Cardiac fibroblast (primary cell): ENCODE measurements around the gene RPUSD4.

ENCODE experiments used
- DNase-seq, 2 donors: peaks; one replicate each; pipeline versions ENCODE4 v3.0.0 to v3.0.0-alpha.2; 2010; ENCODE audit warnings: low read depth in 2 of 2
- H3K4me3 ChIP-seq, 2 donors: replicated peaks in 1 of 2; 1 replicate in 1 of 2; 2 replicates in 1 of 2; pipeline ENCODE4 v1.5.1; 2011; ENCODE audit warnings: low read depth in 2 of 2, low read length in 2 of 2, mild to moderate bottlenecking in 2 of 2, moderate library complexity in 1 of 2
- TF ChIP-seq, protein P1 (sequence below): IDR thresholded peaks from one replicate; pipeline ENCODE4 v1.5.1; 2011; ENCODE audit warnings: low read depth, mild to moderate bottlenecking, low read length, inconsistent platforms

RPUSD4 gene

GRCh38 chr11:126246636-126247035 lies 35.2 kb upstream of the RPUSD4 start:
- peak; percentile 45 to 67 for DNase-seq
- no peak overlapping the region for H3K4me3 ChIP-seq

GRCh38 chr11:126233391-126233790 lies 21.9 kb upstream of the RPUSD4 start:
- DNase-seq, result peak in 1 of 2 donors; percentile 52
- no peak overlapping the region for H3K4me3 ChIP-seq
- TF ChIP-seq, protein P1, sequence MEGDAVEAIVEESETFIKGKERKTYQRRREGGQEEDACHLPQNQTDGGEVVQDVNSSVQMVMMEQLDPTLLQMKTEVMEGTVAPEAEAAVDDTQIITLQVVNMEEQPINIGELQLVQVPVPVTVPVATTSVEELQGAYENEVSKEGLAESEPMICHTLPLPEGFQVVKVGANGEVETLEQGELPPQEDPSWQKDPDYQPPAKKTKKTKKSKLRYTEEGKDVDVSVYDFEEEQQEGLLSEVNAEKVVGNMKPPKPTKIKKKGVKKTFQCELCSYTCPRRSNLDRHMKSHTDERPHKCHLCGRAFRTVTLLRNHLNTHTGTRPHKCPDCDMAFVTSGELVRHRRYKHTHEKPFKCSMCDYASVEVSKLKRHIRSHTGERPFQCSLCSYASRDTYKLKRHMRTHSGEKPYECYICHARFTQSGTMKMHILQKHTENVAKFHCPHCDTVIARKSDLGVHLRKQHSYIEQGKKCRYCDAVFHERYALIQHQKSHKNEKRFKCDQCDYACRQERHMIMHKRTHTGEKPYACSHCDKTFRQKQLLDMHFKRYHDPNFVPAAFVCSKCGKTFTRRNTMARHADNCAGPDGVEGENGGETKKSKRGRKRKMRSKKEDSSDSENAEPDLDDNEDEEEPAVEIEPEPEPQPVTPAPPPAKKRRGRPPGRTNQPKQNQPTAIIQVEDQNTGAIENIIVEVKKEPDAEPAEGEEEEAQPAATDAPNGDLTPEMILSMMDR, result no peak

More at GRCh38 chr11:126246636-126247035, 35.2 kb upstream of the RPUSD4 start:
- TF ChIP-seq, protein P1, result no peak

DNA sequence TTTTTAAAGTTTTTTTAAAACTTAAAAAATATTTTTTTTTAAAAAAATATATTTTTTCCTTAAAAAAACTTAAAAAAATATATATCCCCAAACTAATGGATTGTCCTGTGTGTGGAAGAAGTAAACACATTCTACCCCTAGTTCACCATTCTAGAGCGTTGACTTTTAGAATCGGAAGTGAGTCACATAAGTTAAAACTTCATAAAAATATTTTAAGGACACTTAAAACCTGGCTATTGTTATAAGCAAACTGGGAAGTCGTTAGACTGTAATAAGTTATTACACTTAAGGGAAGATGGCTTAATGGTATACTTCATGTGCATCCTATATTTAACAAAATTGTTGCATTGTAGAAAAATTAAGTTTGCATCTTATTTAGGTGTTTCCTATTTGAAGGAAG lies 21.2 kb upstream of the RPUSD4 start:
- no peak for DNase-seq
- no peak overlapping the region for H3K4me3 ChIP-seq
- TF ChIP-seq, protein P1, result no peak

GRCh38 chr11:126231725-126232459 lies 20.4 kb upstream of the RPUSD4 start:
- DNase-seq, result peak; percentile 70 to 91
- H3K4me3 ChIP-seq, result no peak overlapping the region
- TF ChIP-seq, protein P1, result no peak

DNA sequence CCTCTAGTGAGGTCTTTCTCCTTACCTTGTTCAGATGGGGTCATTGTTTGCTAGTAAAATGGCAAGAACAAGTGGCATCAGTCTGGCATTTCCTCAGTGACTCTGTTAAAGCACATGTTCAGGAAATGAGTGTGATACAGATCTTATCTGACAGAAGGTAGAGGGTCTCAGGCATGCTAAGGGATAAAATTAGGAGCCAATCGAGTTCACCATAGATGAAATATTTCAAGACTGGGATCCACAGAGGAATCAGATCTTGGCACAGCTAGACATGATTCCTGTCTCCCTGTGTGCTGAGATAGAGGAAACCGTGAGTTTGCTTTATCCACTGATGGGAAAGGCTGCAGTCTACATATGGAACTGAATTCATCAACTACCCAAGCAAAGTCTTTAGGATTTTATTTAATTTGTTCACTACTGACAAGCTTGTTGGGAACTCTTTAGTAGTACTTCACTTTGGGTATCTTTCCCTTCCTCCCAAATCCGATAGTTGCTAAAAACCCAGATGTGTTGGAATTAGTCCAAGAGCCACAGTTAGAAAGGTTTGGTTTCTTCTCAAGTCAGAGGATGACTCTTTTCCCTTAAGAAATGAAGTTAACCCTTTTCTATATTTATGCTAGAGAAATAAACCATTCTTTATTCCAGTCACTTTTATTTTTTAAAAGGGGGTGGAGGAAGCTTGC lies 18.5 kb upstream of the RPUSD4 start:
- TF ChIP-seq, protein P1, result no peak
- peak; percentile 34 to 66 for DNase-seq
- H3K4me3 ChIP-seq, result no peak overlapping the region

DNA sequence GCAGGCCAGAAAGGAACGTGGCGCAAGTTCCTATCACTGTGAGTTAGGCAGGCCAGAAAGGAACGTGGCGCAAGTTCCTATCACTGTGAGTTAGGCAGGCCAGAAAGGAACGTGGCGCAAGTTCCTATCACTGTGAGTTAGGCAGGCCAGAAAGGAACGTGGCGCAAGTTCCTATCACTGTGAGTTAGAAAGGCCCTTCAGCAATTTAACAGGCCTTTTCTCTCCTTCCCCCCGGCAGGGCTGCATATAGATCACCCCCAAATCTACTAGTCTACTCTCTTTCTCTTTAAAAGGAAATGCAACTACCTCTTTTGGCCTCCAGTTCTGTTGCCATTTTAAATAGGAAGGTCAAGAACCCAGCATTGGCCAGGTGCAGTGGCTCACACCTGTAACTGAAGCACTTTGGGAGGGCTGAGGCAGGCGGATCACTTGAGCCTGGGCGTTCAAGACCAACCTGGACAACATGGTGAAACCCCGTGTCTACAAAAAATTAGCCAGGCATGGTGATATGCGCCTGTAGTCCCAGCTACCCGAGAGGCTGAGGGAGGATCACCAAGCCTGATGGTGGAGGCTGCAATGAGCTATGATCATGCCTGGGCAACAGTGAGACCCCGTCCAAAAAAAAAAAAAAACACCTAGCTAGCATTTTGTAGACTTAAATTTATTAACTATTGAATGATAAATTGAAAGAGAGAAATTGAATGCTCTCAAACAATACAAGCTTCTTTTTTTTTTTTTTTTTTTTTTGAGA lies 15.1 kb upstream of the RPUSD4 start:
- no peak for DNase-seq
- H3K4me3 ChIP-seq, result no peak overlapping the region
- TF ChIP-seq, protein P1, result no peak
